SHP77 (cell line): ENCODE data around the gene SRP72.

Experiments used
- DNase-seq, 2 experiments: peaks; one replicate each; lab custom pipeline; 2025; lab: John Stamatoyannopoulos, UW

The SRP72 gene

GRCh38 chr4:56550642-56551041, 83.2 kb downstream of the SRP72 start:
- DNase-seq, result no peak

- DNase-seq, result no peak
Measured at GRCh38 chr4:56551516-56551915, 84.1 kb downstream of the SRP72 start.

- no peak for DNase-seq
Measured at GRCh38 chr4:56552273-56552672, 84.9 kb downstream of the SRP72 start.
